CD4-positive, alpha-beta T cell treated with Interleukin-1 beta for 1 hour (primary cell): ENCODE results near the gene PHF12.
"Not testable (repeated sequence)": the region's sequence is repeated elsewhere in the genome, so short reads cannot be mapped to it uniquely, and the experiment has no call there.

ENCODE experiments used
- DNase-seq, 2 donors: peaks; one replicate each; pipeline ENCODE4 v3.0.0-alpha.2; 2020 to 2022

The PHF12 gene

GRCh38 chr17:28928061-28928460, 23.3 kb downstream of the PHF12 start:
- peak; percentile 26 to 45 for DNase-seq

GRCh38 chr17:28926786-28927185, 24.5 kb downstream of the PHF12 start:
- DNase-seq = no peak

- DNase-seq = no peak
Measured at GRCh38 chr17:28926366-28926765, 25.0 kb downstream of the PHF12 start.

GRCh38 chr17:28925912-28926365, 25.4 kb downstream of the PHF12 start:
- peak; percentile 80 to 90 for DNase-seq

GRCh38 chr17:28920201-28920600, 31.1 kb downstream of the PHF12 start:
- DNase-seq = no peak

GRCh38 chr17:28918295-28918694, 33.0 kb downstream of the PHF12 start:
- DNase-seq = no peak

- no peak for DNase-seq
Measured at GRCh38 chr17:28917465-28917864, 33.9 kb downstream of the PHF12 start.

- no peak for DNase-seq
Measured at GRCh38 chr17:28917029-28917428, 34.3 kb downstream of the PHF12 start.

GRCh38 chr17:28916302-28916934, 34.9 kb downstream of the PHF12 start:
- DNase-seq = peak; percentile 51 to 65

GRCh38 chr17:28912938-28913333, 38.4 kb downstream of the PHF12 start:
- DNase-seq = no peak

GRCh38 chr17:28912281-28912937, 38.9 kb downstream of the PHF12 start:
- no peak for DNase-seq

GRCh38 chr17:28911411-28912045, 39.8 kb downstream of the PHF12 start:
- no peak for DNase-seq

- DNase-seq = no peak
Measured at GRCh38 chr17:28910534-28910933, 40.8 kb downstream of the PHF12 start.

- no peak for DNase-seq
Measured at GRCh38 chr17:28908640-28909167, 42.6 kb downstream of the PHF12 start.

GRCh38 chr17:28907709-28908475, 43.4 kb downstream of the PHF12 start:
- DNase-seq = no peak

- DNase-seq = no peak
Measured at GRCh38 chr17:28906706-28907438, 44.4 kb downstream of the PHF12 start.

GRCh38 chr17:28906276-28906675, 45.0 kb downstream of the PHF12 start:
- no peak for DNase-seq

- DNase-seq = no peak
Measured at GRCh38 chr17:28904800-28905199, 46.5 kb downstream of the PHF12 start.

- not testable (repeated sequence) for DNase-seq
Measured at GRCh38 chr17:28903546-28903841, 47.8 kb downstream of the PHF12 start.

- peak; percentile 95 to 96 for DNase-seq
Measured at GRCh38 chr17:28902819-28903545, 48.3 kb downstream of the PHF12 start, which contains the start of gene DHRS13. Gene DHRS13, minus strand, starts transcription at chr17:28903079. Its CDS starts 135 bp downstream, at chr17:28902944.
